HEK293 (cell line): ENCODE measurements around the gene TTLL11.

Experiments
- CTCF ChIA-PET: fragments of 350-600 bp; formaldehyde crosslinking; extraction: SDS; loops from one replicate; lab custom pipeline; 2021; ENCODE audit warnings: antibody characterized with exemption; lab: Yijun Ruan, JAX
- POLR2A ChIA-PET: fragments of 300-600 bp; formaldehyde crosslinking; extraction: SDS; loops from one replicate; lab custom pipeline; 2020; ENCODE audit warnings: antibody characterized with exemption, inconsistent platforms; lab: Yijun Ruan, JAX
- H3K27ac ChIP-seq: fragments of 200-500 bp; sonication (Bioruptor generic); 2 replicates; pipeline ENCODE4 v1.5.1; 2014; ENCODE audit warnings: low read depth, low read length, control low read depth, inconsistent platforms; ENCODE audit errors: extremely low read depth
- H3K36me3 ChIP-seq, 2 experiments: fragments of 200-500 bp in 1 of 2; sonication (Bioruptor generic) in 1 of 2; 1 replicate in 1 of 2; 2 replicates in 1 of 2; pipeline ENCODE4 v1.5.1; 2014 to 2017; ENCODE audit warnings: inconsistent platforms in 2 of 2, low read length in 2 of 2; ENCODE audit not compliant: control insufficient read depth in 2 of 2, insufficient read depth in 1 of 2
- H3K4me1 ChIP-seq: fragments of 200-500 bp; sonication (Bioruptor generic); 2 replicates; pipeline ENCODE4 v1.5.1; 2014; ENCODE audit warnings: mild to moderate bottlenecking, low read length, inconsistent platforms; ENCODE audit not compliant: control insufficient read depth, insufficient read depth
- H3K4me3 ChIP-seq: 2 replicates; pipeline ENCODE4 v1.5.1; 2011; ENCODE audit warnings: low read depth, mild to moderate bottlenecking, control low read depth, low read length, moderate library complexity
- H3K9me3 ChIP-seq: fragments of 200-500 bp; sonication (Bioruptor generic); 2 replicates; pipeline ENCODE4 v1.5.1; 2014; ENCODE audit warnings: low read depth, low read length, inconsistent platforms; ENCODE audit not compliant: control insufficient read depth, insufficient read depth
- GLIS2 ChIP-seq: fragments of 450-650 bp; formaldehyde crosslinking; IDR thresholded peaks from 2 replicates; pipeline ENCODE4 v1.5.1; 2016; ENCODE audit warnings: missing biosample characterization, missing genetic modification characterization
- HIC1 ChIP-seq: fragments of 450-650 bp; formaldehyde crosslinking; IDR thresholded peaks from 2 replicates; pipeline ENCODE4 v1.5.1; 2016; ENCODE audit warnings: missing biosample characterization, missing genetic modification characterization
- OVOL3 ChIP-seq: fragments of 450-650 bp; formaldehyde crosslinking; IDR thresholded peaks from 2 replicates; pipeline ENCODE4 v1.5.1; 2016; ENCODE audit warnings: missing biosample characterization, missing genetic modification characterization
- ZBTB11 ChIP-seq: fragments of 450-650 bp; formaldehyde crosslinking; conservative IDR thresholded peaks from 2 replicates; pipeline ENCODE4 v1.5.1; 2016; ENCODE audit warnings: low read depth, missing biosample characterization, missing genetic modification characterization
- ZBTB48 ChIP-seq: fragments of 450-650 bp; formaldehyde crosslinking; IDR thresholded peaks from 2 replicates; pipeline ENCODE4 v1.5.1; 2016; ENCODE audit warnings: missing biosample characterization, missing genetic modification characterization
- ZIC2 ChIP-seq: fragments of 450-650 bp; formaldehyde crosslinking; IDR thresholded peaks from 2 replicates; pipeline ENCODE4 v1.5.1; 2016; ENCODE audit warnings: missing biosample characterization, missing genetic modification characterization
- ZNF133 ChIP-seq: fragments of 450-650 bp; formaldehyde crosslinking; IDR thresholded peaks from 2 replicates; pipeline ENCODE4 v1.5.1; 2016; ENCODE audit warnings: missing biosample characterization, missing genetic modification characterization
- ZNF23 ChIP-seq: fragments of 450-650 bp; formaldehyde crosslinking; IDR thresholded peaks from 2 replicates; pipeline ENCODE4 v1.5.1; 2016; ENCODE audit warnings: missing biosample characterization, missing genetic modification characterization, borderline replicate concordance
- ZNF26 ChIP-seq: fragments of 450-650 bp; formaldehyde crosslinking; IDR thresholded peaks from 2 replicates; pipeline ENCODE4 v1.5.1; 2016; ENCODE audit warnings: missing biosample characterization, missing genetic modification characterization
- ZNF37A ChIP-seq: fragments of 450-650 bp; IDR thresholded peaks from 2 replicates; pipeline ENCODE4 v1.5.1; 2018; ENCODE audit warnings: missing biosample characterization, missing genetic modification characterization
- ZNF521 ChIP-seq: fragments of 450-650 bp; formaldehyde crosslinking; IDR thresholded peaks from 2 replicates; pipeline ENCODE4 v1.5.1; 2017; ENCODE audit warnings: missing biosample characterization, mild to moderate bottlenecking, missing genetic modification characterization
- ZNF670 ChIP-seq: fragments of 450-650 bp; formaldehyde crosslinking; IDR thresholded peaks from 2 replicates; pipeline ENCODE4 v1.5.1; 2016; ENCODE audit warnings: missing biosample characterization, missing genetic modification characterization, low read depth
- ZNF768 ChIP-seq: fragments of 450-650 bp; formaldehyde crosslinking; IDR thresholded peaks from 2 replicates; pipeline ENCODE4 v1.5.1; 2018; ENCODE audit warnings: missing biosample characterization, mild to moderate bottlenecking, missing genetic modification characterization
- ZNF776 ChIP-seq: fragments of 450-650 bp; formaldehyde crosslinking; IDR thresholded peaks from 2 replicates; pipeline ENCODE4 v1.5.0; 2017; ENCODE audit warnings: missing biosample characterization, missing genetic modification characterization, borderline replicate concordance
- ZSCAN18 ChIP-seq: fragments of 450-650 bp; formaldehyde crosslinking; IDR thresholded peaks from 2 replicates; pipeline ENCODE4 v1.5.1; 2016; ENCODE audit warnings: missing biosample characterization, missing genetic modification characterization
- ZSCAN30 ChIP-seq: fragments of 450-650 bp; IDR thresholded peaks from 2 replicates; pipeline ENCODE4 v1.5.1; 2018; ENCODE audit warnings: missing biosample characterization, mild to moderate bottlenecking, missing genetic modification characterization, moderate library complexity
- ZXDB ChIP-seq: fragments of 450-650 bp; formaldehyde crosslinking; IDR thresholded peaks from 2 replicates; pipeline ENCODE4 v1.5.1; 2016; ENCODE audit warnings: missing biosample characterization, missing genetic modification characterization

TTLL11 gene

GRCh38 chr9:122135529-122135859, 42.4 kb upstream of the TTLL11 start:
- no peak overlapping the region for H3K4me3 ChIP-seq
- H3K4me1 ChIP-seq, result 0 out of 2 replicates have a peak, but pooled peaks cover 3% of the 10 kb centered on the region
- POLR2A ChIA-PET, result interaction anchor here (0.9 to 1.1 kb wide), 2 partner anchors 10 to 129 kb away, joined by 3 read pairs; partner anchors contain the start of genes MRRF and RBM18
- no peaks in the 10 kb centered on the region for H3K9me3 ChIP-seq
- CTCF ChIA-PET, result interaction anchor here (1.7 to 6.4 kb wide), 5 partner anchors 10 to 215 kb away, joined by 5 to 66 read pairs (median 23); partner anchors contain the start of genes MORN5 and NDUFA8
- no peak for TF ChIP-seq ZBTB48
- no peak for TF ChIP-seq ZNF776
- TF ChIP-seq ZNF768 (tag by site-specific recombination), result no peak
- TF ChIP-seq HIC1, result no peak
- no peak for TF ChIP-seq ZNF23 (tag by site-specific recombination)
- no peak for TF ChIP-seq ZNF133 (tag by site-specific recombination)
- TF ChIP-seq GLIS2 (tag by site-specific recombination), result no peak
- no peak for TF ChIP-seq ZSCAN30 (tag by site-specific recombination)
- no peak for TF ChIP-seq ZIC2 (tag by site-specific recombination)
- TF ChIP-seq OVOL3, result no peak
- no peak for TF ChIP-seq ZXDB (tag by site-specific recombination)
- TF ChIP-seq ZSCAN18 (tag by site-specific recombination), result no peak
- TF ChIP-seq ZNF26 (tag by site-specific recombination), result no peak
- TF ChIP-seq ZNF670 (tag by site-specific recombination), result no peak
- no peak for TF ChIP-seq ZBTB11 (tag by site-specific recombination)
- TF ChIP-seq ZNF521, result no peak
- TF ChIP-seq ZNF37A (tag by site-specific recombination), result no peak
- H3K36me3 ChIP-seq, result no peaks in the 10 kb centered on the region
- no peak overlapping the region for H3K27ac ChIP-seq
